B cell (primary cell): ENCODE data around the gene PEPD. TPM values are rescaled to one million over a fixed set of nuclear protein-coding genes. Genes with fewer than 3 reads are reported as not detected.

Experiments used
- ATAC-seq: fragments of 200-7000 bp; cut with Tn5 transposase; one replicate; pipeline ENCODE4 v1.10.0; 2021; ENCODE audit warnings: low read depth, mild to moderate bottlenecking, moderate number of reproducible peaks, moderate library complexity
- CTCF ChIA-PET: fragments of 350-600 bp; sonication (Branson Sonifier 250); formaldehyde crosslinking; loops from one replicate; lab custom pipeline; 2021; ENCODE audit warnings: antibody characterized with exemption, inconsistent platforms; lab: Charles Lee
- POLR2A ChIA-PET: fragments of 350-600 bp; sonication (Branson Sonifier 250); formaldehyde crosslinking; loops from one replicate; lab custom pipeline; 2021; ENCODE audit warnings: antibody characterized with exemption; lab: Charles Lee
- DNase-seq: peaks from one replicate; pipeline ENCODE4 v3.0.0; 2013
- H2AFZ ChIP-seq: 2 replicates; pipeline ENCODE4 v1.6.1; 2012; ENCODE audit warnings: mild to moderate bottlenecking, low read depth, low read length; ENCODE audit not compliant: insufficient read depth, poor library complexity, severe bottlenecking
- H3K27ac ChIP-seq, 2 donors: 1 replicate in 1 of 2; 2 replicates in 1 of 2; pipeline ENCODE4 v1.5.1; 2012 to 2013; ENCODE audit warnings: low read length in 2 of 2, mild to moderate bottlenecking in 2 of 2, moderate library complexity in 1 of 2
- H3K27me3 ChIP-seq, 4 experiments: fragments of 200-600 bp in 1 of 4; sonication (generic) in 1 of 4; replicated peaks in 1 of 4; 1 replicate in 2 of 4; 2 replicates in 2 of 4; pipeline versions ENCODE4 v1.6.1 to v1.7.0; 2013 to 2016; ENCODE audit warnings: low read length in 3 of 4, mild to moderate bottlenecking in 2 of 4, mixed read lengths in 1 of 4, moderate library complexity in 1 of 4; ENCODE audit not compliant: insufficient read depth in 4 of 4, control insufficient read depth in 3 of 4; ENCODE audit errors: control extremely low read depth in 1 of 4
- H3K36me3 ChIP-seq, 2 experiments: replicated peaks in 1 of 2; 1 replicate in 1 of 2; 2 replicates in 1 of 2; pipeline versions ENCODE4 v1.6.1 to v1.7.1; 2013; ENCODE audit warnings: low read length in 1 of 2; ENCODE audit not compliant: insufficient read depth in 2 of 2, control insufficient read depth in 1 of 2; ENCODE audit errors: control extremely low read depth in 1 of 2, extremely low read depth in 1 of 2
- H3K4me1 ChIP-seq, 2 donors: fragments of 200-600 bp in 1 of 2; sonication (generic) in 1 of 2; 1 replicate in 1 of 2; 2 replicates in 1 of 2; pipeline versions ENCODE4 v1.5.1 to v1.6.1; 2013 to 2017; ENCODE audit warnings: low read length in 2 of 2; ENCODE audit not compliant: control insufficient read depth in 2 of 2, insufficient read depth in 2 of 2
- H3K4me2 ChIP-seq: replicated peaks from 2 replicates; pipeline ENCODE3; 2012; ENCODE audit warnings: mild to moderate bottlenecking, low read depth, low read length; ENCODE audit not compliant: poor library complexity, severe bottlenecking
- H3K4me3 ChIP-seq, 5 experiments: fragments of 200-600 bp in 1 of 5; sonication (generic) in 1 of 5; 1 replicate in 3 of 5; 2 replicates in 2 of 5; pipeline versions ENCODE4 v1.5.1 to v1.7.0; 2011 to 2016; ENCODE audit warnings: low read length in 4 of 5, mild to moderate bottlenecking in 4 of 5, low read depth in 2 of 5, control low read depth in 1 of 5, moderate library complexity in 1 of 5; ENCODE audit not compliant: insufficient read depth in 1 of 5; ENCODE audit errors: control extremely low read depth in 1 of 5, extremely low read depth in 1 of 5
- H3K79me2 ChIP-seq: fragments of 200-600 bp; sonication (generic); one replicate; pipeline ENCODE4 v1.6.0; 2016; ENCODE audit warnings: low read length; ENCODE audit not compliant: control insufficient read depth, insufficient read depth
- H3K9ac ChIP-seq: fragments of 200-600 bp; sonication (generic); 2 replicates; pipeline ENCODE4 v1.6.1; 2017; ENCODE audit warnings: mild to moderate bottlenecking, low read length, moderate library complexity
- H3K9me3 ChIP-seq, 3 donors: one replicate each; pipeline versions ENCODE4 v1.6.1 to v1.7.1; 2013; ENCODE audit warnings: low read length in 2 of 3; ENCODE audit not compliant: control insufficient read depth in 2 of 3, insufficient read depth in 1 of 3; ENCODE audit errors: control extremely low read depth in 1 of 3
- H4K20me1 ChIP-seq: 2 replicates; pipeline ENCODE4 v1.6.0; 2012; ENCODE audit warnings: mild to moderate bottlenecking, low read length; ENCODE audit not compliant: insufficient read depth, control insufficient read depth, poor library complexity, severe bottlenecking
- H3K27ac Mint-ChIP-seq: one replicate; pipeline ENCODE4 v1.8.0; 2021; ENCODE audit warnings: mixed read lengths
- H3K27me3 Mint-ChIP-seq: one replicate; pipeline ENCODE4 v1.8.0; 2021; ENCODE audit warnings: mixed read lengths
- H3K4me1 Mint-ChIP-seq: one replicate; pipeline ENCODE4 v1.8.0; 2021; ENCODE audit warnings: mixed read lengths
- H3K4me3 Mint-ChIP-seq: one replicate; pipeline ENCODE4 v1.8.0; 2021; ENCODE audit warnings: mixed read lengths
- H3K9me3 Mint-ChIP-seq: one replicate; pipeline ENCODE4 v1.8.0; 2022; ENCODE audit warnings: mixed read lengths; ENCODE audit not compliant: insufficient read depth
- EZH2 ChIP-seq: IDR thresholded peaks from 2 replicates; pipeline ENCODE4 v1.6.1; 2012; ENCODE audit warnings: borderline replicate concordance, low read depth, mild to moderate bottlenecking, moderate library complexity, low read length; ENCODE audit not compliant: insufficient read depth, poor library complexity, severe bottlenecking
- WGBS: methylation state at CpG from one replicate; pipeline ENCODE4 v1.1.5; 2013; ENCODE audit warnings: missing lambda C conversion rate; ENCODE audit not compliant: insufficient coverage; 5-methylcytosine and 5-hydroxymethylcytosine counted together
- intact Hi-C: fragments of 100-400 bp; cut with micrococcal nuclease; formaldehyde crosslinking; loops from one replicate; pipeline ENCODE4 v1.10.0; 2022
- polyA plus RNA-seq: library from polyadenylated mRNA; depleted of rRNA; stranded (reverse); fragments of >200 nt; gene quantifications from 2 replicates; pipeline ENCODE4 v1.2.3, GENCODE V29; 2012
- total RNA-seq, 2 donors: library from RNA; stranded (reverse); fragments of 120-200 nt in 1 of 2; gene quantifications; 1 replicate in 1 of 2; 2 replicates in 1 of 2; pipeline versions ENCODE4 v1.2.3 to v1.2.4, GENCODE V29; 2013 to 2022
- TF ChIP-seq, protein P1 (sequence below): fragments of 200-600 bp; IDR thresholded peaks from one replicate; pipeline ENCODE4 v1.8.0; 2022; ENCODE audit warnings: antibody characterized with exemption, mild to moderate bottlenecking

PEPD gene
- total and polyA plus RNA-seq, 2 donors (not counting 1 experiment from before 2014, with no cell fraction given): 36.4 to 42.7 TPM

DNA sequence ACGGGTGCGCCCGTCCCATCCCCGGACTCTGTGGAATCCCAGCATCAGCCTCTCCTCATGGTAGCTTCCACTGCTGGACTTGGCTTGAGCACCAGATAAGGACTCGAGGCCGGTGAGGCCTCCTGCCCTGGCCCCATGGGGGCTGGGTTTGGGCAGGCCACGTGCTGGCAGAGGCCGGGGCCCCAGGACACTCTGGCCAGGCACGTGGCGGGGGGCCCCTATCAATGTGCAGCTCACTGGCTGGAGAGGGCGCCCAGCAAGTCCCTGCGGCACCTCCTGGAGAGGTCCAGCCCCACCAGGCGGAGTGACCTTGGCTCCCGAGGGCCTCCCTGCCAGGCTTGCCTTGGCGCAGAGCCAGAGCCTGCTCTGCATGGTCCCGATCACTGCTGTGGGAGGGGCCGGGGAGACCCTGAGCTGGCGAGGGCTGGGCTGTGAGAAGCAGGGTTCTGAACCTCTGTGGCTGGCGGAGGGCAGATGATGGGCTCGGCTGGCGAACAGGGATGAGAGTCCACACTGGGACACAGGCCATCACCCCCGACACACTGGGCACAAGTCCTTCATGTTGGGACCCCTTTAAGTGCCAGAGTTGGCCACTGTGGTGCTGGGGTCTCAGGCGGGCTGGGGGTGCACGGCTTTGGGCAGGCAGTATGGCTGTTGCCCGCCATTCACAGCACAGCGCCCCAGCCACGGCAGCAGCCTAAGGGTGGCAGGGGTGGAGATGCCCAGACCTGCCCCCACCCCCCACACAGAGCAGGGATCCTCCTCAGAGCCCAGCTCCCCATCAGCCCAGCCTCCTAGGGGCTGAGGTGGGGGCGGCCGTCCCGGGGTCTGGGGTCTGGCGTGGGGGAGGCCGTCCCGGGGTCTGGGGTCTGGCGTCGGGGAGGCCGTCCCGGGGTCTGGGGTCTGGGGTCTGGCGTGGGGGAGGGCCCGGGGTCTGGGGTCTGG lies 129.0 kb downstream of the PEPD start:
- intact Hi-C loops: no loop called here

More for the DNA sequence above, 129.0 kb downstream of the PEPD start:
- ATAC-seq (no peak), DNase-seq (no peak)
- H3K27me3 ChIP-seq: no peaks in the 10 kb centered on the region
- 95% methylated on average over 26 of the region's 39 CpGs for WGBS
- TF ChIP-seq, protein P1, sequence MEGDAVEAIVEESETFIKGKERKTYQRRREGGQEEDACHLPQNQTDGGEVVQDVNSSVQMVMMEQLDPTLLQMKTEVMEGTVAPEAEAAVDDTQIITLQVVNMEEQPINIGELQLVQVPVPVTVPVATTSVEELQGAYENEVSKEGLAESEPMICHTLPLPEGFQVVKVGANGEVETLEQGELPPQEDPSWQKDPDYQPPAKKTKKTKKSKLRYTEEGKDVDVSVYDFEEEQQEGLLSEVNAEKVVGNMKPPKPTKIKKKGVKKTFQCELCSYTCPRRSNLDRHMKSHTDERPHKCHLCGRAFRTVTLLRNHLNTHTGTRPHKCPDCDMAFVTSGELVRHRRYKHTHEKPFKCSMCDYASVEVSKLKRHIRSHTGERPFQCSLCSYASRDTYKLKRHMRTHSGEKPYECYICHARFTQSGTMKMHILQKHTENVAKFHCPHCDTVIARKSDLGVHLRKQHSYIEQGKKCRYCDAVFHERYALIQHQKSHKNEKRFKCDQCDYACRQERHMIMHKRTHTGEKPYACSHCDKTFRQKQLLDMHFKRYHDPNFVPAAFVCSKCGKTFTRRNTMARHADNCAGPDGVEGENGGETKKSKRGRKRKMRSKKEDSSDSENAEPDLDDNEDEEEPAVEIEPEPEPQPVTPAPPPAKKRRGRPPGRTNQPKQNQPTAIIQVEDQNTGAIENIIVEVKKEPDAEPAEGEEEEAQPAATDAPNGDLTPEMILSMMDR: no peak
- no peak for TF ChIP-seq EZH2
- H3K27me3 Mint-ChIP-seq: no peaks in the 10 kb centered on the region
- peaks cover under 1% of the 10 kb centered on the region for H3K79me2 ChIP-seq
- H3K4me1 Mint-ChIP-seq: no peaks in the 10 kb centered on the region
- H2AFZ ChIP-seq: no peak overlapping the region
- H3K4me1 ChIP-seq: no peaks in the 10 kb centered on the region
- no peaks in the 10 kb centered on the region for H3K9me3 Mint-ChIP-seq
- no peak overlapping the region for H3K9ac ChIP-seq
- peaks cover 0 to 2% of the 10 kb centered on the region in 2 experiments for H3K36me3 ChIP-seq
- no peak overlapping the region for H3K4me3 Mint-ChIP-seq
- H3K4me2 ChIP-seq: no peak overlapping the region
- H3K4me3 ChIP-seq: no peak overlapping the region
- ChIA-PET POLR2A (no interaction called here), CTCF (no interaction called here)
- H3K27ac Mint-ChIP-seq: no peak overlapping the region
- no peaks in the 10 kb centered on the region for H3K9me3 ChIP-seq
- no peak overlapping the region for H3K27ac ChIP-seq
- H4K20me1 ChIP-seq: peaks cover 8% of the 10 kb centered on the region
